ENCODE results near the gene DPP9.

Gene DPP9

GRCh38 chr19:4697304-4697703, 26.3 kb downstream of the DPP9 start:
- no peak for TF ChIP-seq CTCF (IDR thresholded peaks at IDR 0.05; ENCODE audit: extremely low read depth, missing control alignments)
- no peak for DNase-seq (ENCODE audit: low spot score)

DNA sequence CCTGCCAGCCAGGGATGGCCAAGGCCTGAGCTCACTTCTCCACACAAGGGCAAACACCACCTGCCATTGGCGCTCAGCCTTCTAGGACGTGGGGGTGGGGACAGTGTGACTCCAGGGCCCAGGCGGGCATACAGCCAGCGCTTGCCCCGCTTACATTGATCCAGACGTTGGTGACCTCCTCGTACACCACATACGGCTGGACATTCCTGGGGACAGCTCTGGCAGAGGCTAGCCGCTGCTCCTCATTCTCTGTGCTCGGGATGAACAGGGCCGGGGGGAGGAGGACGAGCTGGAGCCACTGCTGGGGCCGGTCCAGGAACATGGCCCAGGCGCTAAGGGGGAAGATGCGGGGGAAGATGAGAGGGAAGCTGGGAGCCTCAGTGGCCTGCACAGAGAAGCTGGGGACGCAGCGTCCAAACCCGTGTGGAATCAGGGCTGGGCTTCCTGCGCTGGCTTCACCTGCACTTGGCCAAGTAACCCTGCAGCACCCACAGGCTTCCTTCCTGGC, 28.4 kb downstream of the DPP9 start:
- no peak for TF ChIP-seq CTCF (IDR thresholded peaks at IDR 0.05; ENCODE audit: extremely low read depth, missing control alignments)

GRCh38 chr19:4694211-4694987, 29.2 kb downstream of the DPP9 start:
- no peak for DNase-seq (ENCODE audit: low spot score)
- TF ChIP-seq CTCF (IDR thresholded peaks at IDR 0.05; ENCODE audit: extremely low read depth, missing control alignments): no peak

More for the DNA sequence above, 28.4 kb downstream of the DPP9 start:
- no peak for DNase-seq (ENCODE audit: low spot score)

- TF ChIP-seq CTCF (IDR thresholded peaks at IDR 0.05; ENCODE audit: extremely low read depth, missing control alignments): no peak
- DNase-seq (ENCODE audit: low spot score): no peak
Measured at GRCh38 chr19:4693471-4694121, 30.0 kb downstream of the DPP9 start.

DNA sequence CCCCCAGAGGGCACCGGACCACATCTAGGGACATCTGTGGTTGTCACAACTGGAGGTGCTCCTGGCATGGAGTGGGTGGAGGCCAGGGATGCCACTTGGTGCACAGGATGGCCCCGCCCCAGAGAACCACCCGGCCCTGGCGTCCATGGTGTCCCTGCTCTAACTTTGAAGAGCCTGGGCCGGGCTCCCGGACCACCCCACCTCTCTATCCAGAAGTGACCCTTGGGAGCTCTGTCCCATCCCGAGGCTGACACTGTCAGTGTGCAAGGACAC, 30.6 kb downstream of the DPP9 start:
- DNase-seq (ENCODE audit: low spot score): no peak
- TF ChIP-seq CTCF (IDR thresholded peaks at IDR 0.05; ENCODE audit: extremely low read depth, missing control alignments): no peak

GRCh38 chr19:4692251-4693077, 31.2 kb downstream of the DPP9 start:
- no peak for DNase-seq (ENCODE audit: low spot score)
- TF ChIP-seq CTCF (IDR thresholded peaks at IDR 0.05; ENCODE audit: extremely low read depth, missing control alignments): no peak

DNA sequence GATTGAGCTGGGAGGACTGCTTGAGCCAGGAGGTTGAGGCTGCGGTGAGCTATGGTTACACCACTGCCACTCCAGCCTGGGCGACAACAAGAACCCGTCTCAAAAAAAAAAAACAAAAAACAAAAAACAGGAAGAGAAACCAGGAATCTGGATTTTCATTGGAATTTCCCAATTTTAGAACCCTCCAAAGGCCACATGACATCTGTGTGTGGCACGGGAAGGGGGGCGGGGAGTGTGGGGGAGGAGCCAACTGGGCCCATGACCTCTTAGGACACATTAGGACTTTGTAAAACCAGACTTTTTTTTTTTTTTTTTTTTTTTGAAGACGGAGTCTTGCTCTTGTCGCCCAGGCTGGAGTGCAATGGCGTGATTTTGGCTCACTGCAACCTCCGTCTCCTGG, 32.3 kb downstream of the DPP9 start:
- DNase-seq (ENCODE audit: low spot score): no peak
- no peak for TF ChIP-seq CTCF (IDR thresholded peaks at IDR 0.05; ENCODE audit: extremely low read depth, missing control alignments)

All from GM20000 (cell line).